WTC11 (cell line): ENCODE results near the gene SLC34A1. TPM values are rescaled to one million over a fixed set of nuclear protein-coding genes. Genes with fewer than 3 reads are reported as not detected.
"Not testable (repeated sequence)": the region's sequence is repeated elsewhere in the genome, so short reads cannot be mapped to it uniquely, and the experiment has no call there.

ENCODE experiments used
- ATAC-seq: fragments of 200-7000 bp; cut with Tn5 transposase; 2 replicates; pipeline ENCODE4 v1.10.0; 2021; ENCODE audit warnings: mild to moderate bottlenecking, moderate library complexity
- CTCF ChIA-PET: fragments of 300-600 bp; sonication (Branson Sonifier 250); formaldehyde crosslinking; loops from one replicate; lab custom pipeline; 2021; ENCODE audit warnings: antibody characterized with exemption; lab: Charles Lee
- POLR2A ChIA-PET: fragments of 350-600 bp; sonication (Branson Sonifier 250); formaldehyde crosslinking; loops from one replicate; lab custom pipeline; 2021; ENCODE audit warnings: antibody characterized with exemption; lab: Charles Lee
- DNase-seq: peaks from one replicate; pipeline ENCODE4 v3.0.0; 2021; ENCODE audit warnings: low spot score
- H3K27ac Mint-ChIP-seq: 2 replicates; pipeline ENCODE4 v1.8.0; 2021; ENCODE audit warnings: mixed read lengths
- H3K27me3 Mint-ChIP-seq: 2 replicates; pipeline ENCODE4 v1.8.0; 2021; ENCODE audit warnings: low read depth, mild to moderate bottlenecking, moderate library complexity, mixed read lengths
- H3K36me3 Mint-ChIP-seq: 2 replicates; pipeline ENCODE4 v1.8.0; 2021; ENCODE audit warnings: mixed read lengths
- H3K4me1 Mint-ChIP-seq: 2 replicates; pipeline ENCODE4 v1.8.0; 2022; ENCODE audit warnings: mixed read lengths
- H3K4me3 Mint-ChIP-seq: 2 replicates; pipeline ENCODE4 v1.8.0; 2021; ENCODE audit warnings: mild to moderate bottlenecking, moderate library complexity, mixed read lengths
- H3K9me3 Mint-ChIP-seq: 2 replicates; pipeline ENCODE4 v1.8.0; 2021; ENCODE audit warnings: mixed read lengths
- CREM ChIP-seq: sonication (generic); formaldehyde crosslinking; IDR thresholded peaks from 2 replicates; pipeline ENCODE4 v1.8.1; 2022; ENCODE audit warnings: mild to moderate bottlenecking, missing genetic modification reagents, moderate library complexity
- EMX1 ChIP-seq: fragments of 250-450 bp; sonication (Bioruptor Pico); IDR thresholded peaks from 2 replicates; pipeline ENCODE4 v1.8.0; 2021; ENCODE audit warnings: mild to moderate bottlenecking
- GABPB1 ChIP-seq: sonication (generic); formaldehyde crosslinking; IDR thresholded peaks from 2 replicates; pipeline ENCODE4 v1.8.1; 2023; ENCODE audit warnings: mild to moderate bottlenecking, missing genetic modification reagents
- MAX ChIP-seq: sonication (generic); formaldehyde crosslinking; IDR thresholded peaks from 2 replicates; pipeline ENCODE4 v1.8.0; 2022; ENCODE audit warnings: mild to moderate bottlenecking, missing genetic modification reagents
- MLX ChIP-seq: sonication (generic); formaldehyde crosslinking; IDR thresholded peaks from 2 replicates; pipeline ENCODE4 v1.8.1; 2023; ENCODE audit warnings: mild to moderate bottlenecking, missing genetic modification reagents, moderate library complexity
- PRRX2 ChIP-seq: fragments of 250-450 bp; sonication (Bioruptor Pico); IDR thresholded peaks from 2 replicates; pipeline ENCODE4 v1.8.0; 2021; ENCODE audit warnings: mild to moderate bottlenecking
- TCF7 ChIP-seq: sonication (generic); formaldehyde crosslinking; IDR thresholded peaks from 2 replicates; pipeline ENCODE4 v1.8.0; 2022; ENCODE audit warnings: mild to moderate bottlenecking, low read depth, missing genetic modification reagents, moderate library complexity
- ZNF512 ChIP-seq: sonication (generic); formaldehyde crosslinking; IDR thresholded peaks from 2 replicates; pipeline ENCODE4 v1.8.1; 2022; ENCODE audit warnings: missing genetic modification reagents, borderline replicate concordance
- ZNF532 ChIP-seq: fragments of 250-450 bp; sonication (Bioruptor Pico); IDR thresholded peaks from 2 replicates; pipeline ENCODE4 v1.9.0; 2021; ENCODE audit warnings: mild to moderate bottlenecking, borderline replicate concordance
- ZNF671 ChIP-seq: fragments of 250-450 bp; sonication (Bioruptor Pico); IDR thresholded peaks from 2 replicates; pipeline ENCODE4 v1.8.0; 2021; ENCODE audit warnings: mild to moderate bottlenecking
- total RNA-seq: library from RNA; stranded (reverse); gene quantifications from 3 replicates; pipeline ENCODE4 v1.2.3, GENCODE V29; 2021

Gene SLC34A1
- total RNA-seq, 1 experiment from 2014 or later, result not detected

- ATAC-seq (no peak), DNase-seq (no peak)
- ChIA-PET CTCF (interaction anchor here (0.5 to 13.2 kb wide), 8 partner anchors 9 to 82 kb away, joined by 5 to 216 read pairs (median 100); partner anchors contain the start of genes PFN3, PRR7 and SLC34A1), POLR2A (interaction anchor here (1.2 to 1.3 kb wide), 2 partner anchors 21 to 37 kb away, joined by 3 to 5 read pairs; no protein-coding TSS in a partner anchor)
- H3K4me3 Mint-ChIP-seq, result no peak overlapping the region
- no peak for TF ChIP-seq TCF7 (CRISPR knock-in tag)
- TF ChIP-seq ZNF532 (CRISPR knock-in tag), result no peak
- no peak for TF ChIP-seq GABPB1 (CRISPR knock-in tag)
- TF ChIP-seq CREM (CRISPR knock-in tag), result no peak
- no peak for TF ChIP-seq ZNF671 (CRISPR knock-in tag)
- TF ChIP-seq EMX1 (CRISPR knock-in tag), result no peak
- H3K27ac Mint-ChIP-seq, result no peak overlapping the region
- peaks cover 13% of the 10 kb centered on the region for H3K36me3 Mint-ChIP-seq
- peaks cover 47% of the 10 kb centered on the region for H3K4me1 Mint-ChIP-seq
- H3K9me3 Mint-ChIP-seq, result no peaks in the 10 kb centered on the region
- H3K27me3 Mint-ChIP-seq, result peaks cover 5% of the 10 kb centered on the region
These were observed 11.3 kb upstream of the SLC34A1 start for GRCh38 chr5:177372910-177373309.

GRCh38 chr5:177373806-177374205 is 10.4 kb upstream of the SLC34A1 start:
- peak; percentile 30; the same call in 1 of the 2 replicates for TF ChIP-seq MAX (CRISPR knock-in tag)
- no peak for TF ChIP-seq PRRX2 (CRISPR knock-in tag)
- Mint-ChIP-seq H3K9me3 (no peaks in the 10 kb centered on the region), H3K27me3 (peaks cover 9% of the 10 kb centered on the region), H3K4me1 (peaks cover 38% of the 10 kb centered on the region), H3K27ac (peak overlapping the region; percentile 82), H3K4me3 (no peak overlapping the region), H3K36me3 (peaks cover 6% of the 10 kb centered on the region)
- ChIA-PET POLR2A (interaction anchor here (1.2 kb wide), 1 partner anchor 38 kb away, joined by 3 read pairs; no protein-coding TSS in a partner anchor), CTCF (interaction anchor here (0.7 to 13.2 kb wide), 10 partner anchors 10 to 122 kb away, joined by 3 to 216 read pairs (median 8); partner anchors contain the start of genes PFN3 and SLC34A1)
- DNase-seq, result peak; percentile 35
- ATAC-seq, result peak; percentile 7

GRCh38 chr5:177374211-177374610 is 10.0 kb upstream of the SLC34A1 start:
- Mint-ChIP-seq H3K27ac (peak overlapping the region; percentile 82), H3K27me3 (peaks cover 7% of the 10 kb centered on the region), H3K4me1 (peaks cover 34% of the 10 kb centered on the region), H3K36me3 (peaks cover 2% of the 10 kb centered on the region), H3K9me3 (no peaks in the 10 kb centered on the region), H3K4me3 (no peak overlapping the region)
- POLR2A ChIA-PET, result no interaction called here
- DNase-seq (no peak), ATAC-seq (no peak)
- no peak for TF ChIP-seq ZNF512
- no peak for TF ChIP-seq MLX
- CTCF ChIA-PET, result interaction anchor here (0.7 to 13.2 kb wide), 10 partner anchors 10 to 121 kb away, joined by 3 to 216 read pairs (median 8); partner anchors contain the start of genes PFN3 and SLC34A1

- Mint-ChIP-seq H3K27me3 (peaks cover 10% of the 10 kb centered on the region), H3K4me1 (peaks cover 21% of the 10 kb centered on the region)
- POLR2A ChIA-PET, DNase-seq, H3K36me3 Mint-ChIP-seq, ATAC-seq, H3K9me3 Mint-ChIP-seq, H3K27ac Mint-ChIP-seq, H3K4me3 Mint-ChIP-seq: not testable (repeated sequence)
- CTCF ChIA-PET, result interaction anchor here (1.2 to 13.2 kb wide), 4 partner anchors 9 to 79 kb away, joined by 3 to 216 read pairs (median 144); partner anchors contain the start of gene PFN3
These were observed 8.7 kb upstream of the SLC34A1 start for GRCh38 chr5:177375516-177375915.
